HEK293 (cell line): ENCODE results near the gene AEBP2.

Source experiments
- CTCF ChIA-PET: fragments of 350-600 bp; formaldehyde crosslinking; extraction: SDS; loops from one replicate; lab custom pipeline; 2021; ENCODE audit warnings: antibody characterized with exemption; lab: Yijun Ruan, JAX
- POLR2A ChIA-PET: fragments of 300-600 bp; formaldehyde crosslinking; extraction: SDS; loops from one replicate; lab custom pipeline; 2020; ENCODE audit warnings: antibody characterized with exemption, inconsistent platforms; lab: Yijun Ruan, JAX
- H3K27ac ChIP-seq: fragments of 200-500 bp; sonication (Bioruptor generic); 2 replicates; pipeline ENCODE4 v1.5.1; 2014; ENCODE audit warnings: low read depth, low read length, control low read depth, inconsistent platforms; ENCODE audit errors: extremely low read depth
- H3K36me3 ChIP-seq, 2 experiments: fragments of 200-500 bp in 1 of 2; sonication (Bioruptor generic) in 1 of 2; 1 replicate in 1 of 2; 2 replicates in 1 of 2; pipeline ENCODE4 v1.5.1; 2014 to 2017; ENCODE audit warnings: inconsistent platforms in 2 of 2, low read length in 2 of 2; ENCODE audit not compliant: control insufficient read depth in 2 of 2, insufficient read depth in 1 of 2
- H3K4me1 ChIP-seq: fragments of 200-500 bp; sonication (Bioruptor generic); 2 replicates; pipeline ENCODE4 v1.5.1; 2014; ENCODE audit warnings: mild to moderate bottlenecking, low read length, inconsistent platforms; ENCODE audit not compliant: control insufficient read depth, insufficient read depth
- H3K4me3 ChIP-seq: 2 replicates; pipeline ENCODE4 v1.5.1; 2011; ENCODE audit warnings: low read depth, mild to moderate bottlenecking, control low read depth, low read length, moderate library complexity
- H3K9me3 ChIP-seq: fragments of 200-500 bp; sonication (Bioruptor generic); 2 replicates; pipeline ENCODE4 v1.5.1; 2014; ENCODE audit warnings: low read depth, low read length, inconsistent platforms; ENCODE audit not compliant: control insufficient read depth, insufficient read depth
- FEZF1 ChIP-seq: fragments of 450-650 bp; formaldehyde crosslinking; IDR thresholded peaks from 2 replicates; pipeline ENCODE4 v1.5.1; 2016; ENCODE audit warnings: missing biosample characterization, missing genetic modification characterization
- GLIS2 ChIP-seq: fragments of 450-650 bp; formaldehyde crosslinking; IDR thresholded peaks from 2 replicates; pipeline ENCODE4 v1.5.1; 2016; ENCODE audit warnings: missing biosample characterization, missing genetic modification characterization
- KLF10 ChIP-seq: fragments of 450-650 bp; IDR thresholded peaks from 2 replicates; pipeline ENCODE4 v1.5.1; 2018; ENCODE audit warnings: missing biosample characterization, mild to moderate bottlenecking, missing genetic modification characterization
- OSR2 ChIP-seq: fragments of 450-650 bp; formaldehyde crosslinking; IDR thresholded peaks from 2 replicates; pipeline ENCODE4 v1.5.1; 2016; ENCODE audit warnings: missing biosample characterization, missing genetic modification characterization
- SETDB1 ChIP-seq: IDR thresholded peaks from one replicate; pipeline ENCODE4 v1.6.1; 2017; ENCODE audit warnings: mild to moderate bottlenecking, low read length, moderate library complexity, mixed read lengths; ENCODE audit not compliant: insufficient read length
- ZNF350 ChIP-seq: fragments of 450-650 bp; formaldehyde crosslinking; IDR thresholded peaks from 2 replicates; pipeline ENCODE4 v1.5.0; 2017; ENCODE audit warnings: missing biosample characterization, mild to moderate bottlenecking, missing genetic modification characterization
- ZNF544 ChIP-seq: fragments of 450-650 bp; formaldehyde crosslinking; IDR thresholded peaks from 2 replicates; pipeline ENCODE4 v1.5.0; 2017; ENCODE audit warnings: missing biosample characterization, missing genetic modification characterization
- ZNF596 ChIP-seq: fragments of 450-650 bp; IDR thresholded peaks from 2 replicates; pipeline ENCODE4 v1.5.0; 2018; ENCODE audit warnings: missing biosample characterization, mild to moderate bottlenecking, missing genetic modification characterization, moderate library complexity
- ZNF785 ChIP-seq: fragments of 450-650 bp; formaldehyde crosslinking; IDR thresholded peaks from 2 replicates; pipeline ENCODE4 v1.5.1; 2016; ENCODE audit warnings: missing biosample characterization, missing genetic modification characterization
- ZNF843 ChIP-seq: fragments of 450-650 bp; formaldehyde crosslinking; IDR thresholded peaks from 2 replicates; pipeline ENCODE4 v1.5.1; 2016; ENCODE audit warnings: missing biosample characterization, missing genetic modification characterization
- TF ChIP-seq, protein P1 (sequence below): fragments of 450-650 bp; formaldehyde crosslinking; IDR thresholded peaks from 2 replicates; pipeline ENCODE4 v1.5.1; 2016; ENCODE audit warnings: missing biosample characterization, missing genetic modification characterization
- TF ChIP-seq, protein P2 (sequence below): fragments of 450-650 bp; formaldehyde crosslinking; IDR thresholded peaks from 2 replicates; pipeline ENCODE4 v1.5.1; 2016; ENCODE audit warnings: missing biosample characterization, missing genetic modification characterization
- TF ChIP-seq, protein P3 (sequence below): fragments of 450-650 bp; formaldehyde crosslinking; IDR thresholded peaks from 2 replicates; pipeline ENCODE4 v1.5.1; 2017; ENCODE audit warnings: missing biosample characterization, missing genetic modification characterization
- TF ChIP-seq, protein P4 (sequence below): fragments of 450-650 bp; IDR thresholded peaks from 2 replicates; pipeline ENCODE4 v1.5.1; 2018; ENCODE audit warnings: missing biosample characterization, mild to moderate bottlenecking, missing genetic modification characterization

Gene AEBP2

DNA sequence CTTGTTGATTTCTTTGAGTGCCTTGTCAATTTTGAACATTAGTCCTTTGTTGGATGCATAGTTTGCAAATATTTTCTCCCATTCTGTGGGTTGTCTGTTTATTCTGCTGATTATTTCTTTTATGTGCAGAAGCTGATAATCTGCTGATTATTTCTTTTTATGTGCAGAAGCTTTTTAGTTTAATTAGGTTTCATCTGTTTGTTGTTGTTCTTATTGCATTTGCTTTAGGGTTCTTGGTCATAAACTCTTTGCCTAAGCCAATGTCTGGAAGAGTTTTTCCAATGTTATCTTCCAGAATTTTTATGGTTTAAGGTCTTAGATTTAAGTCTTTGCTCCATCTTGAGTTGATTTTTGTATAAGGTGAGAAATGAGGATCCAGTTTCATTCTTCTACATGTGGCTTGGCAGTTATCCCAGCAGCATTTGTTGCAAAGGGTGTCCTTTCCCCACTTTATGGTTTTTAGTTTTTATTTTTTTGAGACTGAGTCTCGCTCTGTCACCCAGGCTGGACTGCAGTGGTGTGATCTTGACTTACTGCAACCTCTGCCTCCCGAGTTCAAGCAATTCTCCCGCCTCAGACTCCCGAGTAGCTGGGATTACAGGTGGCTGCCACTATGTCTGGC lies 36.7 kb downstream of the AEBP2 start (continued):
- TF ChIP-seq OSR2 (tag by site-specific recombination) = peak; percentile 53; the same call in 1 of the 2 replicates
- peak; percentile 42; the same call in 1 of the 2 replicates for TF ChIP-seq FEZF1 (tag by site-specific recombination)

DNA sequence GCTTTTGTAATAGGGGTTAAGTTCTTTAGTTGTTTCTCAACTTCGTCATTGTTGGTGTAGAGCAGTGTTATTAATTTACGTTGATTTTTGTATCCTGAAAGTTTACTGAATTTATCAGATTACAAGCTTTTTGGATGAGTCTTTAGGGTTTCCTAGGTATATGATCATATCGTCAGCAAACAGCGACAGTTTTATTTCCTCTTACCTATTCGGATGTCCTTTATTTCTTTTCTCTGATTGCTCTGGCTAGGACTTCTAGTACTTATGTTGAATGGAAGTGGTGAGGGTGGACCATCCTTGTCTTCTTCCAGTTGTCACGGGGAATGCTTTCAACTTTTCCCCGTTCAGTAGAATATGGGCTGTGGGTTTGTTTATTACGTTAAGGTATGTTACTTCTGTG lies 37.8 kb downstream of the AEBP2 start:
- peaks cover 4% of the 10 kb centered on the region; the same call in 1 of the 2 replicates for H3K4me1 ChIP-seq
- H3K27ac ChIP-seq = no peak overlapping the region
- CTCF ChIA-PET = no interaction called here
- TF ChIP-seq ZNF350 (no peak), KLF10 (tag by site-specific recombination) (no peak)
- TF ChIP-seq, protein P1, sequence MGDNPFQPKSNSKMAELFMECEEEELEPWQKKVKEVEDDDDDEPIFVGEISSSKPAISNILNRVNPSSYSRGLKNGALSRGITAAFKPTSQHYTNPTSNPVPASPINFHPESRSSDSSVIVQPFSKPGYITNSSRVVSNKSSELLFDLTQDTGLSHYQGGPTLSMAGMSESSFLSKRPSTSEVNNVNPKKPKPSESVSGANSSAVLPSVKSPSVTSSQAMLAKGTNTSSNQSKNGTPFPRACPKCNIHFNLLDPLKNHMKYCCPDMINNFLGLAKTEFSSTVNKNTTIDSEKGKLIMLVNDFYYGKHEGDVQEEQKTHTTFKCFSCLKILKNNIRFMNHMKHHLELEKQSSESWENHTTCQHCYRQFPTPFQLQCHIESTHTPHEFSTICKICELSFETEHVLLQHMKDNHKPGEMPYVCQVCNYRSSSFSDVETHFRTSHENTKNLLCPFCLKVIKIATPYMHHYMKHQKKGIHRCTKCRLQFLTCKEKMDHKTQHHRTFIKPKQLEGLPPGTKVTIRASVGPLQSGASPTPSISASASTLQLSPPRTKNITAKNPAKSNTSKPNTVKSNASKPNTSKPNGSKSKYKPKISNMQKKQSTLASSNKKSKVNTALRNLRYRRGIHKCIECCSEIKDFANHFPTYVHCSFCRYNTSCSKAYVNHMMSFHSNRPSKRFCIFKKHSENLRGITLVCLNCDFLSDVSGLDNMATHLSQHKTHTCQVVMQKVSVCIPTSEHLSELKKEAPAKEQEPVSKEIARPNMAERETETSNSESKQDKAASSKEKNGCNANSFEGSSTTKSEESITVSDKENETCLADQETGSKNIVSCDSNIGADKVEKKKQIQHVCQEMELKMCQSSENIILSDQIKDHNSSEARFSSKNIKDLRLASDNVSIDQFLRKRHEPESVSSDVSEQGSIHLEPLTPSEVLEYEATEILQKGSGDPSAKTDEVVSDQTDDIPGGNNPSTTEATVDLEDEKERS (tag by site-specific recombination) = no peak
- TF ChIP-seq, protein P2, sequence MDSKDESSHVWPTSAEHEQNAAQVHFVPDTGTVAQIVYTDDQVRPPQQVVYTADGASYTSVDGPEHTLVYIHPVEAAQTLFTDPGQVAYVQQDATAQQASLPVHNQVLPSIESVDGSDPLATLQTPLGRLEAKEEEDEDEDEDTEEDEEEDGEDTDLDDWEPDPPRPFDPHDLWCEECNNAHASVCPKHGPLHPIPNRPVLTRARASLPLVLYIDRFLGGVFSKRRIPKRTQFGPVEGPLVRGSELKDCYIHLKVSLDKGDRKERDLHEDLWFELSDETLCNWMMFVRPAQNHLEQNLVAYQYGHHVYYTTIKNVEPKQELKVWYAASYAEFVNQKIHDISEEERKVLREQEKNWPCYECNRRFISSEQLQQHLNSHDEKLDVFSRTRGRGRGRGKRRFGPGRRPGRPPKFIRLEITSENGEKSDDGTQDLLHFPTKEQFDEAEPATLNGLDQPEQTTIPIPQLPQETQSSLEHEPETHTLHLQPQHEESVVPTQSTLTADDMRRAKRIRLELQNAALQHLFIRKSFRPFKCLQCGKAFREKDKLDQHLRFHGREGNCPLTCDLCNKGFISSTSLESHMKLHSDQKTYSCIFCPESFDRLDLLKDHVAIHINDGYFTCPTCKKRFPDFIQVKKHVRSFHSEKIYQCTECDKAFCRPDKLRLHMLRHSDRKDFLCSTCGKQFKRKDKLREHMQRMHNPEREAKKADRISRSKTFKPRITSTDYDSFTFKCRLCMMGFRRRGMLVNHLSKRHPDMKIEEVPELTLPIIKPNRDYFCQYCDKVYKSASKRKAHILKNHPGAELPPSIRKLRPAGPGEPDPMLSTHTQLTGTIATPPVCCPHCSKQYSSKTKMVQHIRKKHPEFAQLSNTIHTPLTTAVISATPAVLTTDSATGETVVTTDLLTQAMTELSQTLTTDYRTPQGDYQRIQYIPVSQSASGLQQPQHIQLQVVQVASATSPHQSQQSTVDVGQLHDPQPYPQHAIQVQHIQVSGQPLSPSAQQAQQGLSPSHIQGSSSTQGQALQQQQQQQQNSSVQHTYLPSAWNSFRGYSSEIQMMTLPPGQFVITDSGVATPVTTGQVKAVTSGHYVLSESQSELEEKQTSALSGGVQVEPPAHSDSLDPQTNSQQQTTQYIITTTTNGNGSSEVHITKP (tag by site-specific recombination) = no peak
- TF ChIP-seq, protein P3, sequence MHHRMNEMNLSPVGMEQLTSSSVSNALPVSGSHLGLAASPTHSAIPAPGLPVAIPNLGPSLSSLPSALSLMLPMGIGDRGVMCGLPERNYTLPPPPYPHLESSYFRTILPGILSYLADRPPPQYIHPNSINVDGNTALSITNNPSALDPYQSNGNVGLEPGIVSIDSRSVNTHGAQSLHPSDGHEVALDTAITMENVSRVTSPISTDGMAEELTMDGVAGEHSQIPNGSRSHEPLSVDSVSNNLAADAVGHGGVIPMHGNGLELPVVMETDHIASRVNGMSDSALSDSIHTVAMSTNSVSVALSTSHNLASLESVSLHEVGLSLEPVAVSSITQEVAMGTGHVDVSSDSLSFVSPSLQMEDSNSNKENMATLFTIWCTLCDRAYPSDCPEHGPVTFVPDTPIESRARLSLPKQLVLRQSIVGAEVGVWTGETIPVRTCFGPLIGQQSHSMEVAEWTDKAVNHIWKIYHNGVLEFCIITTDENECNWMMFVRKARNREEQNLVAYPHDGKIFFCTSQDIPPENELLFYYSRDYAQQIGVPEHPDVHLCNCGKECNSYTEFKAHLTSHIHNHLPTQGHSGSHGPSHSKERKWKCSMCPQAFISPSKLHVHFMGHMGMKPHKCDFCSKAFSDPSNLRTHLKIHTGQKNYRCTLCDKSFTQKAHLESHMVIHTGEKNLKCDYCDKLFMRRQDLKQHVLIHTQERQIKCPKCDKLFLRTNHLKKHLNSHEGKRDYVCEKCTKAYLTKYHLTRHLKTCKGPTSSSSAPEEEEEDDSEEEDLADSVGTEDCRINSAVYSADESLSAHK (tag by site-specific recombination) = no peak
- TF ChIP-seq, protein P4, sequence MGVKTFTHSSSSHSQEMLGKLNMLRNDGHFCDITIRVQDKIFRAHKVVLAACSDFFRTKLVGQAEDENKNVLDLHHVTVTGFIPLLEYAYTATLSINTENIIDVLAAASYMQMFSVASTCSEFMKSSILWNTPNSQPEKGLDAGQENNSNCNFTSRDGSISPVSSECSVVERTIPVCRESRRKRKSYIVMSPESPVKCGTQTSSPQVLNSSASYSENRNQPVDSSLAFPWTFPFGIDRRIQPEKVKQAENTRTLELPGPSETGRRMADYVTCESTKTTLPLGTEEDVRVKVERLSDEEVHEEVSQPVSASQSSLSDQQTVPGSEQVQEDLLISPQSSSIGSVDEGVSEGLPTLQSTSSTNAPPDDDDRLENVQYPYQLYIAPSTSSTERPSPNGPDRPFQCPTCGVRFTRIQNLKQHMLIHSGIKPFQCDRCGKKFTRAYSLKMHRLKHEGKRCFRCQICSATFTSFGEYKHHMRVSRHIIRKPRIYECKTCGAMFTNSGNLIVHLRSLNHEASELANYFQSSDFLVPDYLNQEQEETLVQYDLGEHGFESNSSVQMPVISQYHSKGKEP (tag by site-specific recombination) = no peak
- TF ChIP-seq, all 188 proteins: peak for 0
- H3K36me3 ChIP-seq = peaks cover 31 to 46% of the 10 kb centered on the region in 2 experiments
- no peaks in the 10 kb centered on the region for H3K9me3 ChIP-seq
- POLR2A ChIA-PET = no interaction called here
- no peak overlapping the region for H3K4me3 ChIP-seq

DNA sequence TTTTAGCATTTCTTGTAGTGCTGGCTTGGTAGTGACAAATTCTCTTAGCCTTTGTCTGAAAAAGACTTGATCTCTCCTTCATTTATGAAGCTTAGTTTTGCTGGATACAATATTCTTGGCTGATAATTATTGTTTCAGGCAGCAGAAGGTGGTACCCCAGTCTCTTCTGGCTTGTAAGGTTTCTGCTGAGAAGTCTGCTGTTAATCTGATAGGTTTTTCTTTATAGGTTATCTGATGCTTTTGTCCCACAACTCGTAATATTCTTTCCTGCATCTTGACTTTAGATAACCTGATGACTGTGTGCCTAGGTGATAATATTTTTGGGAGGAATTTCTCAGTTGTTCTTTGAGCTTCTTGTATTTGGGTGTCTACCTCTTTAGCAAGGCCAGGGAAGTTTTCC lies 41.2 kb downstream of the AEBP2 start:
- ChIA-PET CTCF (interaction anchor here (0.7 kb wide), 1 partner anchor 16 kb away, joined by 3 read pairs; no protein-coding TSS in a partner anchor), POLR2A (no interaction called here)
- H3K36me3 ChIP-seq = peaks cover 15 to 23% of the 10 kb centered on the region in 2 experiments; a peak in 2 of 3 replicates

More for the DNA sequence above, 41.2 kb downstream of the AEBP2 start:
- Histone ChIP-seq H3K9me3 (no peaks in the 10 kb centered on the region), H3K27ac (no peak overlapping the region), H3K4me1 (peaks cover 7% of the 10 kb centered on the region), H3K4me3 (no peak overlapping the region)
- TF ChIP-seq ZNF843 (tag by site-specific recombination) (no peak), ZNF785 (tag by site-specific recombination) (no peak), SETDB1 (peak; percentile 90), ZNF544 (tag by site-specific recombination) (no peak), ZNF596 (tag by site-specific recombination) (no peak), GLIS2 (tag by site-specific recombination) (no peak)
- TF ChIP-seq, protein P3 (tag by site-specific recombination) = no peak
